ENCODE measurements around the gene MAPK8IP1.

MAPK8IP1 gene

DNA sequence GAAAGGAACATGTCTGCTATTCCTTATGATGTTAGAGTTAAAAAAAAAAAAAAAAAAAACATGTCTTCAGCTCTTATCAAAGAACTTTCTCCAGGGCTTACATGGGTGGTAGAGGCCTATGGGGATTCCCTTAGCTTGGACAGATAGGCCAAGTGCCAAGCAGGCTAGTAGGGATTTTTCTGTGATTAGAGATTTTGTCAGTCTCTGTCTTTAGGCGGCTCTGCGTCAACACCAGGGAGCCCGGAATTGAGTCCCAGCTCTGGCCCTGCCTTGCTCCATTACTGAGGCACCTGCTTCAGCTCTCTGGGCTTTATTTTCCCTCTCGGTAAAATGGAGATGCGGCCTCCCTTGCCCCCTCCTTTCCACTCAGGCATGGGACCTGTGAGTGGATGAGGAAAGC is 25.1 kb upstream of the MAPK8IP1 start:
- no peak for DNase-seq

DNA sequence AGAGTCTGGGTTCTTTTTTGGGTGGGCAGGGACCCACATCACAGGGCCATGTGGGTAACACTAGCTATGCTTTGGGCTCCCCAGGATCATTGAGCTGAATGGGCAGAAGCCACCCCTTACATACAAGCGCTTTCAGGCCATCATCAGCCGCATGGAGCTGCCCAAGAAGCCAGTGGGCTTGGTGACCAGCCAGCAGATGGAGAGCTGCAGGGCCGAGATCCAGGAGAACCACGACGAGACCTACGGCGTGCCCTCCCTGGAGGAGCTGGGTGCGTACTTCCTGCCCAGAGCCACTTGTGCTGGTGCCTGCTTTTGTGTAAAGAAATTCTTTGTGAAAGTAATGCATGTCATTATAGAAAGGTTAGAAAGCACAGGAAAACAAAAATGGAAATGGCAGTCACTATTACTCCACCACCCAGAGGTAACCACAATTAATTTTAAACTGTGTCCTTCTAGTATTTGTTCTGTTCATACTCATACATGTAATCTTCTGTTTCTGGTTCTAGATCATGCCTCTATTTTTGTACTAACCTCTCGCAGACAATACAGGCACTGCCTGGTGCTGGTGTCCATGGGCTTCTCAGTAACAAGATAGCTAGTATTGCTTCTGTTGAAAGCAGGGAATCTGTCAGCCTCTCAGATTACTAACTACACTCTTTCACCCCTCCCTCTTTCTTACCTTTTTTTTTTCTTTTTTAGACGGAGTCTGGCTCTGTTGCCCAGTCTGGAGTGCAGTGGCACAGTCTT is 24.5 kb upstream of the MAPK8IP1 start:
- DNase-seq, result no peak

GRCh38 chr11:45864041-45864440 is 21.4 kb upstream of the MAPK8IP1 start:
- DNase-seq, result no peak

DNA sequence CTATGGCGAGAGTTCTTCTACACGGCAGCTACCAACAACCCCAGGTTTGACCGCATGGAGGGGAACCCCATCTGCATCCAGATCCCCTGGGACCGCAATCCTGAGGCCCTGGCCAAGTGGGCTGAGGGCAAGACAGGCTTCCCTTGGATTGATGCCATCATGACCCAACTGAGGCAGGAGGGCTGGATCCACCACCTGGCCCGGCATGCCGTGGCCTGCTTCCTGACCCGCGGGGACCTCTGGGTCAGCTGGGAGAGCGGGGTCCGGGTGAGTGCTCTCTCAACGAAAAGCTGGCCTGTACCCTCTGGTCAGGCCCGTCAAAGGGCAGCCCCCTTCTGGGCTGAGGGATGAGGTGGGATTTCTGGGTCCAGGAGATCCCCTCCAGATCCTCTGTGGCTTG is 15.9 kb upstream of the MAPK8IP1 start:
- DNase-seq, result no peak

GRCh38 chr11:45870706-45871105 is 14.7 kb upstream of the MAPK8IP1 start:
- no peak for DNase-seq

DNA sequence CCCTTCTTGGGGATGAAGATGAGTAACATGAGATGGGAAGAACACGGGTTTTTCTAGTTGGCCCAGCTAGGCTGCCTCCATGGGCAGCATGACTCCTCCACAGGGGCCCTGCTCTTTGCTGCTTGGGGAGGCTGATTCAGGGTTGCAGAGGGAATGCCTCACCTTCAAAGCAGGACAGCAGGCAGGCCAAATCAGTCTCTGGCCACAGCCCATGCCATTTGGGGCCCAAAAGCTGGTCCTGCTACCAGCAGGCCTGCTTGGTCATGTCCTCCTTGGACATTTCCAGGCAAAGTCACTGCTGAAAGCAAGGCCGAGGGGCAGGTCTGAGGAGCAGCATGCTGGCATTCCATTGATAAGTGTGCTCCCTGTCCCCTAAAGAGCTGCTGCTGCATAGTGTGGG is 13.8 kb upstream of the MAPK8IP1 start:
- DNase-seq, result no peak

DNA sequence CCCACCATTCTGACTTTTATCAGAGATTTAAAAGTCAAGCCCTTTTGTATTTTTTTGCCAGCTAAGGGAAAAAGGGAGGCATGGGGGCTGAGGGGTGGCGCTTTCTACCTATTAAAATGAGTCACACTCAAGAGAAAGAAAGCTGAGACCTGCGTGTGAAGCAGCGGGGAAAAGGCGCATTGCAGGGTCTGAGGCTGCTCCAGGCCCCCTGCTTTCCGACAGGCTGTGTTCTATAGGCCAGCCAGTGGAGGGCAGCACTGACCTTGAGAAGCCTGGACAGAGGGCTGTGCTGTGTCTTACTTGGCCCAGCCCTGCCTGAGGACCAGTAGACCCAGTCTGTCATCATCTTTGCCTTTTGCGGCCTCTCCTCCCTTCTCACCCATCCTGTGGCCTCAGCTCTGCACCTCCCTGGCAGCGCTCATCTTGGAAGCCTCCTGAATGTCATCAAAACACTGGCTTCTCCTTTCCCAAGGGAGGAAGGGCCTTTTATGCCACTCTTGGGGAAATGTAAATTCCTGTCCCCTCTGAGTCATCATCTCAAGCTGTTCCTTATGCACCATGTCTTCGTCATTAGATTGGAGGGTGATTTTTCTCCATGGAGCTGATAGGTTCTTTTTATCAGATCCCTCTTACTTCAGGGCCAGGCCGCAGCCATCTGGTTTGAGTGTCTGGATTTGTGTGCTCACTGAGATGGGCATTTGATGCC is 12.6 kb upstream of the MAPK8IP1 start:
- DNase-seq, result no peak

- no peak for DNase-seq
Observed at GRCh38 chr11:45876401-45876800, 9.1 kb upstream of the MAPK8IP1 start.

- DNase-seq, result no peak
Observed at GRCh38 chr11:45877221-45877620, 8.2 kb upstream of the MAPK8IP1 start.

GRCh38 chr11:45877845-45878244 is 7.6 kb upstream of the MAPK8IP1 start:
- no peak for DNase-seq

DNA sequence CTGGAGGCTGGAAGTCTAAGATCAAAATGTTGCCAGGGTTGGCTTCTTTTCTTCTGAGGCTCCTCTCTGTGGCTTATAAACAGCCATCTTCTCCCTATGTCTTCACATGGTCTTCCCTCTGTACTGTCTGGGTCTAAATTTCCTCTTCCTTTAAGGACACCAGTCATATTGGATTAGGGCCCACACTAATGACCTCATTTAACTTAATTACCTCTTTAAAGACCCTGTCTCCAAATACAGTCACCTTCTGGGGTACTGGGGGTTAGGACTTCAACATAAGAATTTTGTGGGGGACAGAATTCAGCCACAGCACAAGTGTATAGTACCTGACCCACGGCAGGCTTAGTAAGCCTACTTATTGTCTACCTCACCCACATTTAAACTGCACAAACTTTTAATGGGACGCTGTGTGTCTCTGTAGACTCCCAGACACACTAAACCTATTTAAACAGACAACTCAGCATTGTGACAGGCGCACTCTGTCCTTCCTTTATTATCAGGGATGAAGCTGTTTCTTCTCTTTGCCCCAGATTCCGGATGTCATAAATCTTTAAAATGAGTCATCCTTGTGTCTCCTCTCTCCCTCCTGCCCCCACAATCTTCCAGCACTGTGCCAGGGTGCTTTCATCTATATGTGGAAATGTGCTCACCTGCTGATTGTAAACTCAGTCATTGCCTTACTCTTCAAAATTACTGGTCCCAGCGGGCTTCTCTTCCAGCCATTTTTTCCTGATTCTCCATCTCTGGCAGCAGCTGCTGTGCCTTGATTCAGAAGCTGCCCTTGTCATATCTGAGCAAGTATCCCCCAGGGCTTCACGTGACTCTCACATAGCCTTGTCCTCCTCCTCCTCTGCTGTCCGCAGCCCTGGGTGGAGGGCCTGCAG is 5.4 kb upstream of the MAPK8IP1 start:
- no peak for DNase-seq

DNA sequence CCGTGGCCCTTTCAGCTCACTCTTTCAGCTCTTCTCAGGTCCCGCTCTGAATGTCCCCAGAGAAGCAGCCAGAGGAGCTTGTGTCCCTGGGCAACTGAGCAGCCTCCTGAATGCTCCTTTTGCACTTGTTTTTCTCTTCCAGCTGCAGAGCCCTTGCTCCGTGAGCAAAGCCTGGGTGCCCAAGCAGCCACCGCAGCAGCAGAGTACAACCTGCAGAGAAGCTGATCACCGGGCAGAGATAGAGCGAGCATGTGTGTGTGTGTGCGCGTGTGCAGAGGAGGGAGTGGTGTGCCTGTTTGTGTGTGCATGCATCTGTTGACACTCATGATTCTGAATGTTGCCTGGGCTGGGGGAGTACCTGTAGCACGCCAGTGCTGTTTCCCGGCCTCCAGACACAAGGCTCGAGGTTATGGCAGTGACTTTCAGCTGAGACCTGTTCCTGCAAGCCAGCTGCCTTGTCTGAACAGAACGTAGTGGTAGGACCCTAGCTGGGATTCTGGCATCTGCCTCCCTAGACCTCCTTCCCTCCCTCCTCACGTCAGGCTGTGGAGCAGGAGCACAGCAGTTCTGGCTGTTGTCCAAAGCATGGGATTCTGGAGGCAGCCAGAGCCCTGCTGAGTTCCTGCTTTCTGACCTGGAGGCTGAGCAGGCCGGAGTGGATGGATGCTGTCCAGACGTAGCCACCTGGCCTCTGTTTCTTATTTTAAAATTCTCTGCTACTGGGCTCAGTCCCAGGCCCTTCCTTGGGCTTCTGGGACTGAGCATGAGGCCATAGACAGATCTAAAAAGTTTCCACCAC is 4.5 kb upstream of the MAPK8IP1 start:
- no peak for DNase-seq

- DNase-seq, result no peak
Observed at GRCh38 chr11:45881708-45882368, 3.6 kb upstream of the MAPK8IP1 start.

- no peak for DNase-seq
Observed at GRCh38 chr11:45884596-45885185, 760 bp upstream of the MAPK8IP1 start.

DNA sequence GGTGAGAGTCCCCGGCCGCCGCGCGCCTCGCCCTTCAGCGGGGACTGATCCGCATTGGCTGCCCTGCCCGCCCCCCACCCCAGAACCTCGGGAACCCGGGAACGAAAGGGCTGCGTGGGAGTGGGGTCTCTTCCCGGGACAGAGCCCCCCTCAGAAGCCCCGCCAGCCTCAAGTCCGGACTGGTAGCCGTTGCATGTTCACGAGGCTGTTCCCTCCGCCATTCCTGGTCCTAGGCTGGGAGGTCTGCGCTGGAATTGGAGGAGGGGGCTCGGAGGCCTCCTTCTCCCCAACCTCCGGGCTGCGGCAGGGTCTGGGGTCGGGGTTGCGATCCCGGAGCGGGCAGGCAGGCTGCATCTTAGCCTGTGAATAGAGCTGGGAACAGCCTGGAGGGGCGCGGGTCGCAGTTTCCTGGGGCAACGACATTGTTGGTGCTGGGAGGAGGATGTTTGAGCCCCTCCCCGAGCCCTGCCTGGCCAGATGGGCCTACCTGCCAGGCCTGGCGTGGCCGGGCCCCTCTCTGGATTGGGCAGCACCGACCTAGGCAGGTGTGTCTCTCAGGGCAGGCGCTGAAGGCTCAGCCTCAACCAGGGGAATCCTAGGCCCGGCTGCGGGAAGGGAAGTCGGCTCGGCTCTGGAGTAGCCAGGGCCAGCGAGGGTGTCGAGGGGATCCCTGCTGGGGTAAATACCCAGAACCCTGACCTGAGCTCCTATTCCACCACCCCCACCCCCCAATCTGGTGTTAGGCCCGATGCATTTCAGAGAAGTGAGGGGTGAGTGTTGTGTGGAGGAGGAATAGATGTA is 670 bp downstream of the MAPK8IP1 start:
- no peak for DNase-seq

DNA sequence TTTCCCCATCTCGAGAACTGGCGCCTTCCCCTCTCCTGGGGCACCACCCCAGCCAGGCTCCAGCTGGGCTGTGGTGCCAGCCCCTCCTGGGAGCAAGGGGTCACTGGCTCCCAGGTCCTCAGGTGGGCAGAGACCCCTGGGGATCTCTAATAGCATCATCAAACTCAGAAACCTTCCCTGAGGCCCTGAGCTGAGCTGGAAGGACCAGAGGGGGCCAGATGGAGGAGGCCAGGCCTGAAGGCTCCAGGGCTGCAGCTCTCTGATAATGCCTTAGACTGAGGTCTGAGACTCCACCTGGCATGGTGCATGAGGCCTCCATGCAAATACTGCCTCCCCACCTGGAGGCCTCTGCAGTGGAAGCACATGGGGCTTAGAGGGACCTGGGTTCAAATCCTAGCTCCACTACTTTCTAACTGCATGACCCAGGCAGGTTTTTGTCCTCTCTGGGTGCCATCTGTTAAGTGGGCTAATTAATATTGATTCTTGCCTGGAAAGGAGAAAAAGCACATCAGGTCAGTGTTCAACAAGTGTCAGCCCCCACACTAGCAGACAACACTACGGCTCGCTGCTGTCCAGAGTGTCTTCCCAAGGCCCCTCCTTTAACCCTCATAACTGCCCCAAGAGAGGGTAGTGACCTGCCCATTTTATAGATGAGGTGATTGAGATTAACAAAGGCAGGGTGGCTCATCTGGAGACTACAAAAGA is 1.5 kb downstream of the MAPK8IP1 start:
- no peak for DNase-seq

DNA sequence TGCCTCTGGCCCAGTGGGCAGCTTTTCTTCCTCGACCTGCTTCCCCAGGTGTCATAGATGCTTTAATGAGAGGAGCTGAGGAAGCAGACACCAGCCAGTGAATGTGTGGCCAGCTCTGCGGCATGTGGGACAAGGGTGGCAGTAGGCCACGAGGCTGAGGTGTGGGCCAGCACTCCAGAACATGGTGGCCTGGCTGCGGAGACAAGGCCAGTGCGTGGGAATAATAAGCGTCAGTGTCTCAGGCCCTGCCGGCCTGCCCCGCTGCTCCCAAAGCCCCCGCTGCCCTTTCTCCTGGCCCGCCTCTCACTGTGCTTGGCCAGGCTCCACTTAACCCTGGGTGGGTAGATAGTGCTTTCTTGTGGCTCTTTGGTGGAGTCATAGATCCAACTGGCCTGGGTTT is 2.1 kb downstream of the MAPK8IP1 start:
- no peak for DNase-seq

- no peak for DNase-seq
Observed at GRCh38 chr11:45889555-45889954, 4.1 kb downstream of the MAPK8IP1 start.

GRCh38 chr11:45889966-45890365 is 4.5 kb downstream of the MAPK8IP1 start:
- DNase-seq, result no peak

DNA sequence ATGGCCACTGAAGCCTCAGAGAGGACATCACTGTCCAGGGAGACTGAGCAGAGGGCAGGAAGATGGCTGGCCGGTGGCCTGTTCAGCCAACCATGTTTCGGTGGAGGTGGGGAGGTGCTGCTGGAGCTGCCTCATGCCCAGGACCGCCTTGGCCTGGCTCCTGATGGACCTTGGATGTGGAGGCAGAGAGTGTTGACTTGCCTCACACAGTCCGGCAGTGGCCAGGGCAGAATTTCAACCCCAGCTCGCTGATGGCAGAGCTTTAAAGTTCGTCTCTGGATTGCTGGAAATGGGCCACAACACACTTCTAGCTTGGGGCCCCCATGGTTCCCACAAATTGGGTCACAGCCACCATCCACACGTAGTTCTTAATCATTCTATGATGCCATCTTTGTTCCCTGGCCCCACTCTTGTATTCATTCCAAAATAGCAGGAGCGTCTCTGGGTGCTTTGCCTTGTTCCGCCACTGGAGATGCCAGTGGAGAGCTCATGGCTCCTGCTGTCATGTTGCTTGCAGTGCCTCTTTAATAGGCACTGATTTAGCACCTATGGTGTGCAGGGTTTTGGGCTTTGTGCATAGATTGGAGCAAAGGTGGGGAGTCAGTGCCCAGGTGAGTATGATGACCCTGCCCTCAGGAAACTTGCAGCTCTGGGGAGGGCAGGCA is 5.6 kb downstream of the MAPK8IP1 start:
- no peak for DNase-seq
